ENCODE results near the gene PHF21A. TPM values are rescaled to one million over a fixed set of nuclear protein-coding genes. Genes with fewer than 3 reads are reported as not detected.

Gene PHF21A
- total RNA-seq, 2 experiments from 2014 or later = 40.4 to 42.6 TPM

- CTCF ChIA-PET = interaction anchor here (0.6 to 8.1 kb wide), 42 partner anchors 9 to 531 kb away, joined by 3 to 109 read pairs (median 6); partner anchors contain the start of genes CRY2 and PEX16
- H3K36me3 Mint-ChIP-seq (ENCODE audit: low read depth) = peaks cover 2% of the 10 kb centered on the region
- DNase-seq = peak; percentile 72
- no peaks in the 10 kb centered on the region for H3K4me1 Mint-ChIP-seq (ENCODE audit: low read depth)
- H3K27ac Mint-ChIP-seq = no peak overlapping the region
- H3K4me3 Mint-ChIP-seq = no peak overlapping the region
- no peaks in the 10 kb centered on the region for H3K9me3 Mint-ChIP-seq
- intact Hi-C loops (cut with micrococcal nuclease) = loop anchor here (1.0 to 2.0 kb wide), 4 partner anchors 41 to 343 kb away; no protein-coding TSS in a partner anchor
- H3K27me3 Mint-ChIP-seq (ENCODE audit: low read depth) = no peaks in the 10 kb centered on the region
These were observed 156.3 kb downstream of the PHF21A start for GRCh38 chr11:45964911-45965389.

GRCh38 chr11:45961751-45962240 lies 159.5 kb downstream of the PHF21A start:
- no peaks in the 10 kb centered on the region for H3K4me1 Mint-ChIP-seq (ENCODE audit: low read depth)
- no peak for DNase-seq
- H3K4me3 Mint-ChIP-seq = no peak overlapping the region
- intact Hi-C loops (cut with micrococcal nuclease) = no loop called here
- no peaks in the 10 kb centered on the region for H3K27me3 Mint-ChIP-seq (ENCODE audit: low read depth)
- no peak overlapping the region for H3K27ac Mint-ChIP-seq
- no peaks in the 10 kb centered on the region for H3K9me3 Mint-ChIP-seq
- H3K36me3 Mint-ChIP-seq (ENCODE audit: low read depth) = peaks cover 2% of the 10 kb centered on the region
- CTCF ChIA-PET = interaction anchor here (0.6 to 1.0 kb wide), 2 partner anchors 43 to 221 kb away, joined by 3 to 4 read pairs; no protein-coding TSS in a partner anchor

- Mint-ChIP-seq H3K27me3 (ENCODE audit: low read depth) (no peaks in the 10 kb centered on the region), H3K27ac (no peak overlapping the region), H3K36me3 (ENCODE audit: low read depth) (peaks cover 5% of the 10 kb centered on the region), H3K4me1 (ENCODE audit: low read depth) (no peaks in the 10 kb centered on the region), H3K9me3 (no peaks in the 10 kb centered on the region), H3K4me3 (no peak overlapping the region)
- DNase-seq = no peak
- CTCF ChIA-PET = interaction anchor here (0.5 kb wide), 1 partner anchor 153 kb away, joined by 5 read pairs; no protein-coding TSS in a partner anchor
- intact Hi-C loops (cut with micrococcal nuclease) = no loop called here
These were observed 160.7 kb downstream of the PHF21A start for GRCh38 chr11:45960387-45961095.

GRCh38 chr11:45959851-45960250 lies 161.4 kb downstream of the PHF21A start:
- Mint-ChIP-seq H3K27me3 (ENCODE audit: low read depth) (no peaks in the 10 kb centered on the region), H3K9me3 (no peaks in the 10 kb centered on the region), H3K4me1 (ENCODE audit: low read depth) (no peaks in the 10 kb centered on the region), H3K27ac (no peak overlapping the region), H3K4me3 (no peak overlapping the region), H3K36me3 (ENCODE audit: low read depth) (peaks cover 5% of the 10 kb centered on the region)
- no peak for DNase-seq
- CTCF ChIA-PET = interaction anchor here (1.5 kb wide), 1 partner anchor 47 kb away, joined by 6 read pairs; no protein-coding TSS in a partner anchor
- intact Hi-C loops (cut with micrococcal nuclease) = no loop called here

GRCh38 chr11:45949992-45950407 lies 171.3 kb downstream of the PHF21A start:
- intact Hi-C loops (cut with micrococcal nuclease) = no loop called here
- Mint-ChIP-seq H3K4me1 (ENCODE audit: low read depth) (no peaks in the 10 kb centered on the region), H3K4me3 (no peak overlapping the region), H3K27me3 (ENCODE audit: low read depth) (no peaks in the 10 kb centered on the region), H3K9me3 (no peaks in the 10 kb centered on the region), H3K36me3 (ENCODE audit: low read depth) (peaks cover 13% of the 10 kb centered on the region), H3K27ac (no peak overlapping the region)
- no peak for DNase-seq
- CTCF ChIA-PET = interaction anchor here (0.9 to 3.7 kb wide), 2 partner anchors 15 to 108 kb away, joined by 4 to 23 read pairs; no protein-coding TSS in a partner anchor

GRCh38 chr11:45948356-45948755 lies 172.9 kb downstream of the PHF21A start:
- CTCF ChIA-PET = interaction anchor here (0.5 to 3.7 kb wide), 3 partner anchors 17 to 105 kb away, joined by 3 to 23 read pairs (median 3); no protein-coding TSS in a partner anchor
- Mint-ChIP-seq H3K27me3 (ENCODE audit: low read depth) (no peaks in the 10 kb centered on the region), H3K27ac (no peak overlapping the region), H3K9me3 (no peaks in the 10 kb centered on the region), H3K4me1 (ENCODE audit: low read depth) (no peaks in the 10 kb centered on the region), H3K36me3 (ENCODE audit: low read depth) (peaks cover 18% of the 10 kb centered on the region), H3K4me3 (no peak overlapping the region)
- intact Hi-C loops (cut with micrococcal nuclease) = no loop called here
- DNase-seq = no peak

GRCh38 chr11:45947885-45948284 lies 173.4 kb downstream of the PHF21A start:
- Mint-ChIP-seq H3K27ac (no peak overlapping the region), H3K9me3 (no peaks in the 10 kb centered on the region)

GRCh38 chr11:45945397-45945999 lies 175.8 kb downstream of the PHF21A start:
- no peaks in the 10 kb centered on the region for H3K9me3 Mint-ChIP-seq
- no peak overlapping the region for H3K27ac Mint-ChIP-seq
- peaks cover 5% of the 10 kb centered on the region for H3K4me1 Mint-ChIP-seq (ENCODE audit: low read depth)
- H3K27me3 Mint-ChIP-seq (ENCODE audit: low read depth) = no peaks in the 10 kb centered on the region
- peaks cover 18% of the 10 kb centered on the region for H3K36me3 Mint-ChIP-seq (ENCODE audit: low read depth)
- no peak for DNase-seq
- intact Hi-C loops (cut with micrococcal nuclease) = no loop called here
- CTCF ChIA-PET = no interaction called here
- no peak overlapping the region for H3K4me3 Mint-ChIP-seq

More at GRCh38 chr11:45947885-45948284, 173.4 kb downstream of the PHF21A start:
- Mint-ChIP-seq H3K27me3 (ENCODE audit: low read depth) (no peaks in the 10 kb centered on the region), H3K36me3 (ENCODE audit: low read depth) (peaks cover 18% of the 10 kb centered on the region), H3K4me1 (ENCODE audit: low read depth) (no peaks in the 10 kb centered on the region), H3K4me3 (no peak overlapping the region)
- CTCF ChIA-PET = interaction anchor here (1.5 to 3.7 kb wide), 2 partner anchors 18 to 105 kb away, joined by 3 to 23 read pairs; no protein-coding TSS in a partner anchor
- no peak for DNase-seq
- intact Hi-C loops (cut with micrococcal nuclease) = no loop called here

GRCh38 chr11:45942381-45942780 lies 178.9 kb downstream of the PHF21A start:
- Mint-ChIP-seq H3K27ac (no peak overlapping the region), H3K4me3 (no peak overlapping the region), H3K9me3 (no peaks in the 10 kb centered on the region), H3K4me1 (ENCODE audit: low read depth) (peaks cover 5% of the 10 kb centered on the region), H3K27me3 (ENCODE audit: low read depth) (no peaks in the 10 kb centered on the region), H3K36me3 (ENCODE audit: low read depth) (peaks cover 15% of the 10 kb centered on the region)
- no peak for DNase-seq
- intact Hi-C loops (cut with micrococcal nuclease) = no loop called here
- CTCF ChIA-PET = interaction anchor here (0.7 to 1.4 kb wide), 3 partner anchors 23 to 64 kb away, joined by 3 to 5 read pairs (median 5); no protein-coding TSS in a partner anchor

- Mint-ChIP-seq H3K9me3 (no peaks in the 10 kb centered on the region), H3K4me1 (ENCODE audit: low read depth) (peaks cover 5% of the 10 kb centered on the region), H3K4me3 (no peak overlapping the region), H3K36me3 (ENCODE audit: low read depth) (peaks cover 15% of the 10 kb centered on the region), H3K27ac (peak overlapping the region; percentile 42), H3K27me3 (ENCODE audit: low read depth) (no peaks in the 10 kb centered on the region)
- DNase-seq = peak; percentile 29
- CTCF ChIA-PET = interaction anchor here (0.6 to 1.2 kb wide), 2 partner anchors 12 to 66 kb away, joined by 3 to 5 read pairs; no protein-coding TSS in a partner anchor
- intact Hi-C loops (cut with micrococcal nuclease) = no loop called here
These were observed 180.0 kb downstream of the PHF21A start for GRCh38 chr11:45941285-45941684.

- no peak for DNase-seq
- CTCF ChIA-PET = interaction anchor here (0.7 to 1.2 kb wide), 2 partner anchors 24 to 590 kb away, joined by 3 read pairs; no protein-coding TSS in a partner anchor
- Mint-ChIP-seq H3K36me3 (ENCODE audit: low read depth) (peaks cover 5% of the 10 kb centered on the region), H3K27ac (no peak overlapping the region), H3K4me3 (no peak overlapping the region), H3K4me1 (ENCODE audit: low read depth) (peaks cover 5% of the 10 kb centered on the region), H3K27me3 (ENCODE audit: low read depth) (no peaks in the 10 kb centered on the region), H3K9me3 (no peaks in the 10 kb centered on the region)
- intact Hi-C loops (cut with micrococcal nuclease) = no loop called here
These were observed 181.4 kb downstream of the PHF21A start for GRCh38 chr11:45939836-45940235.

GRCh38 chr11:45937916-45938315 lies 183.3 kb downstream of the PHF21A start:
- intact Hi-C loops (cut with micrococcal nuclease) = no loop called here
- Mint-ChIP-seq H3K36me3 (ENCODE audit: low read depth) (no peaks in the 10 kb centered on the region), H3K9me3 (no peaks in the 10 kb centered on the region), H3K4me3 (no peak overlapping the region), H3K27ac (no peak overlapping the region), H3K27me3 (ENCODE audit: low read depth) (no peaks in the 10 kb centered on the region), H3K4me1 (ENCODE audit: low read depth) (peaks cover 5% of the 10 kb centered on the region)
- no peak for DNase-seq
- CTCF ChIA-PET = no interaction called here
